ENCODE results near the gene IQCF5.

IQCF5 gene

GRCh38 chr3:51888463-51889105 lies 13.2 kb upstream of the IQCF5 start:
- no peak for TF ChIP-seq CTCF (IDR thresholded peaks at IDR 0.05; ENCODE audit: unreplicated experiment in 3 of 3)
- no peaks in the 10 kb centered on the region for H3K4me1 Mint-ChIP-seq
- peaks cover 6% of the 10 kb centered on the region for H3K27me3 Mint-ChIP-seq (ENCODE audit: low read depth)
- H3K27ac Mint-ChIP-seq: no peak overlapping the region
- H3K9me3 Mint-ChIP-seq: no peaks in the 10 kb centered on the region
- H3K36me3 Mint-ChIP-seq (ENCODE audit: low read depth): no peaks in the 10 kb centered on the region
- no peak overlapping the region for H3K4me3 Mint-ChIP-seq

GRCh38 chr3:51887620-51888019 lies 12.2 kb upstream of the IQCF5 start:
- no peak overlapping the region for H3K27ac Mint-ChIP-seq
- TF ChIP-seq CTCF (IDR thresholded peaks at IDR 0.05; ENCODE audit: unreplicated experiment in 3 of 3): no peak
- H3K4me3 Mint-ChIP-seq: no peak overlapping the region
- no peaks in the 10 kb centered on the region for H3K9me3 Mint-ChIP-seq
- no peaks in the 10 kb centered on the region for H3K36me3 Mint-ChIP-seq (ENCODE audit: low read depth)
- peaks cover 6% of the 10 kb centered on the region for H3K27me3 Mint-ChIP-seq (ENCODE audit: low read depth)
- H3K4me1 Mint-ChIP-seq: no peaks in the 10 kb centered on the region

DNA sequence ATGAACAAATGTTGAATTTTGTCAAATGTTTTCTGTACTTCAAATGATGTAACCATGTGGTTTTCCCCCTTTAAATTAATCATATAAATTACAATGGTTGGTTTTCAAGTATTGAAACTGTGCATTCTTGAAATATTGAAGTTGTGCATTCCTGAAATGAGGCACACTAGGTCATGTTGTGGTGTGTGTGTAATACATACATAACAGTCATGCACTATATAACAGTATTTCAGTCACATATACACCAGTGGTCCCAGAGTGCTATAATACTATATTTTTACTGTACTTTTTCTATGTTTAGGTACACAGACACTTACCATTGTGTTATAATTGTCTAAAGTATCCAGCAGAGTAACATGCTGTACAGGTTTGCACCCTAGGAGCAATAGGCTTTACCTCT lies 11.0 kb upstream of the IQCF5 start:
- Mint-ChIP-seq H3K27me3 (ENCODE audit: low read depth) (peaks cover 6% of the 10 kb centered on the region), H3K9me3 (no peaks in the 10 kb centered on the region), H3K4me3 (no peak overlapping the region), H3K27ac (no peak overlapping the region), H3K4me1 (no peaks in the 10 kb centered on the region), H3K36me3 (ENCODE audit: low read depth) (no peaks in the 10 kb centered on the region)
- no peak for TF ChIP-seq CTCF (IDR thresholded peaks at IDR 0.05; ENCODE audit: unreplicated experiment in 3 of 3)

- Mint-ChIP-seq H3K27me3 (ENCODE audit: low read depth) (peaks cover 11% of the 10 kb centered on the region), H3K9me3 (no peaks in the 10 kb centered on the region), H3K4me1 (no peaks in the 10 kb centered on the region), H3K27ac (no peak overlapping the region), H3K36me3 (ENCODE audit: low read depth) (no peaks in the 10 kb centered on the region), H3K4me3 (no peak overlapping the region)
- TF ChIP-seq CTCF (IDR thresholded peaks at IDR 0.05; ENCODE audit: unreplicated experiment in 3 of 3): no peak
Observed at GRCh38 chr3:51879937-51880336, 4.5 kb upstream of the IQCF5 start.

DNA sequence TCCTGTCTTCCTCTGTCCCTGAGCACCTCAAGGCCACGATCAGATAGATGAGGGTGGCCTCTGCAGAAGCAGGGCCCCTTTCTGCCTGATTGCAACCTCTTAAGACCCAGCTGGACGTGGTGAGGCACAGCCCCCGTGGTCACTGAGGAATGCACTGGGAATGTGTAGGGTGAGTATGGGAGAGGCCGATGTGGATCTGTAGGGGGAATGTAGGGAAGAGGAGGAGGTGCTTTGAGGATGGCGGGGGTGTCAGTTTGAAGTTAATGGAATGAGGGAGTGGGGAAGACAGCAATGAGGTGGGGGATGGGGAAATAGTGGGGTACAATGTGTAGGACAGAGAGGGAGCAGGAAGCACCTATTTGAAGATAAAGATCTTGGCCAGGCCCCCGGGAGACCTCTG lies 785 bp upstream of the IQCF5 start:
- Mint-ChIP-seq H3K4me3 (no peak overlapping the region), H3K4me1 (no peaks in the 10 kb centered on the region), H3K9me3 (no peaks in the 10 kb centered on the region)

More for the DNA sequence above, 785 bp upstream of the IQCF5 start:
- Mint-ChIP-seq H3K36me3 (ENCODE audit: low read depth) (no peaks in the 10 kb centered on the region), H3K27me3 (ENCODE audit: low read depth) (peaks cover 13% of the 10 kb centered on the region), H3K27ac (no peak overlapping the region)
- no peak for TF ChIP-seq CTCF (IDR thresholded peaks at IDR 0.05; ENCODE audit: unreplicated experiment in 3 of 3)

Data from nephron (organoid).